Smooth muscle cell (in vitro differentiated cells): ENCODE results near the gene UBAC2. TPM values are rescaled to one million over a fixed set of nuclear protein-coding genes. Genes with fewer than 3 reads are reported as not detected.
"Not testable (repeated sequence)": the region's sequence is repeated elsewhere in the genome, so short reads cannot be mapped to it uniquely, and the experiment has no call there.

Source experiments
- DNase-seq: peaks from one replicate; lab custom pipeline; 2025; ENCODE audit not compliant: unreplicated experiment; lab: John Stamatoyannopoulos, UW
- H2AFZ ChIP-seq: fragments of 200-600 bp; sonication (generic); 2 replicates; pipeline ENCODE4 v1.6.0; 2016; ENCODE audit warnings: antibody characterized with exemption, low read depth, mild to moderate bottlenecking
- H3F3A ChIP-seq: fragments of 200-600 bp; sonication (generic); 2 replicates; pipeline ENCODE4 v1.6.0; 2017; ENCODE audit warnings: antibody characterized with exemption, low read depth
- H3K27ac ChIP-seq: fragments of 200-600 bp; sonication (generic); 2 replicates; pipeline ENCODE4 v1.5.1; 2016; ENCODE audit warnings: low read depth, mild to moderate bottlenecking
- H3K27me3 ChIP-seq: fragments of 200-600 bp; sonication (generic); 2 replicates; pipeline ENCODE4 v1.6.1; 2016; ENCODE audit warnings: low read depth, mild to moderate bottlenecking
- H3K36me3 ChIP-seq: fragments of 200-600 bp; sonication (generic); 2 replicates; pipeline ENCODE4 v1.5.1; 2016; ENCODE audit warnings: low read depth
- H3K4me1 ChIP-seq: fragments of 200-600 bp; sonication (generic); 2 replicates; pipeline ENCODE4 v1.5.1; 2016; ENCODE audit warnings: low read depth
- H3K4me2 ChIP-seq: fragments of 200-600 bp; sonication (generic); 2 replicates; pipeline ENCODE4 v1.6.0; 2016; ENCODE audit warnings: mild to moderate bottlenecking
- H3K4me3 ChIP-seq: fragments of 200-600 bp; sonication (generic); 2 replicates; pipeline ENCODE4 v1.5.1; 2016; ENCODE audit warnings: mild to moderate bottlenecking
- H3K79me2 ChIP-seq: fragments of 200-600 bp; sonication (generic); 2 replicates; pipeline ENCODE4 v1.6.0; 2016; ENCODE audit warnings: low read depth, mild to moderate bottlenecking
- H3K9ac ChIP-seq: fragments of 200-600 bp; sonication (generic); 2 replicates; pipeline ENCODE4 v1.6.0; 2016; ENCODE audit warnings: low read depth
- H3K9me3 ChIP-seq: fragments of 200-600 bp; sonication (generic); replicated peaks from 2 replicates; pipeline ENCODE4 v1.5.1; 2016; ENCODE audit warnings: low read depth
- H4K20me1 ChIP-seq: fragments of 200-600 bp; sonication (generic); 2 replicates; pipeline ENCODE4 v1.6.0; 2016; ENCODE audit warnings: low read depth
- CTCF ChIP-seq: fragments of 200-600 bp; sonication (generic); IDR thresholded peaks from 2 replicates; pipeline ENCODE4 v1.5.1; 2017; ENCODE audit warnings: borderline replicate concordance, mild to moderate bottlenecking, antibody characterized with exemption; ENCODE audit not compliant: insufficient read depth, poor library complexity, severe bottlenecking
- WGBS: methylation state at CpG from one replicate; pipeline ENCODE4 v1.1.7; 2016; ENCODE audit warnings: low lambda C conversion rate; 5-methylcytosine and 5-hydroxymethylcytosine counted together
- polyA plus RNA-seq: library from polyadenylated mRNA; unstranded; fragments of >200 nt; fragmentation: Nextera tagmentation; extraction: Ambion mirVana; gene quantifications from 2 replicates; pipeline ENCODE4 v1.2.1, GENCODE V29; 2016
- total RNA-seq: library from RNA; depleted of rRNA; stranded (reverse); fragments of >200 nt; gene quantifications from 2 replicates; pipeline ENCODE4 v1.2.3, GENCODE V29; 2014

Gene UBAC2
- total and polyA plus RNA-seq, 2 experiments from 2014 or later, result 58.4 to 74.0 TPM

GRCh38 chr13:99227909-99228688, 27.4 kb downstream of the UBAC2 start:
- peaks cover 4% of the 10 kb centered on the region for H3F3A ChIP-seq
- 87% methylated on average over 15 of the region's 15 CpGs for WGBS
- peak overlapping the region; percentile 67 for H3K4me2 ChIP-seq
- peaks cover 11% of the 10 kb centered on the region for H3K4me1 ChIP-seq
- DNase-seq, result no peak
- peaks cover 58% of the 10 kb centered on the region for H3K79me2 ChIP-seq
- peaks cover 91% of the 10 kb centered on the region for H4K20me1 ChIP-seq
- no peaks in the 10 kb centered on the region for H3K9me3 ChIP-seq
- no peak overlapping the region for H2AFZ ChIP-seq
- no peaks in the 10 kb centered on the region for H3K36me3 ChIP-seq
- peak overlapping the region; percentile 33 for H3K27ac ChIP-seq
- no peak overlapping the region for H3K9ac ChIP-seq
- no peak overlapping the region for H3K4me3 ChIP-seq
- H3K27me3 ChIP-seq, result no peaks in the 10 kb centered on the region
- no peak for TF ChIP-seq CTCF

DNA sequence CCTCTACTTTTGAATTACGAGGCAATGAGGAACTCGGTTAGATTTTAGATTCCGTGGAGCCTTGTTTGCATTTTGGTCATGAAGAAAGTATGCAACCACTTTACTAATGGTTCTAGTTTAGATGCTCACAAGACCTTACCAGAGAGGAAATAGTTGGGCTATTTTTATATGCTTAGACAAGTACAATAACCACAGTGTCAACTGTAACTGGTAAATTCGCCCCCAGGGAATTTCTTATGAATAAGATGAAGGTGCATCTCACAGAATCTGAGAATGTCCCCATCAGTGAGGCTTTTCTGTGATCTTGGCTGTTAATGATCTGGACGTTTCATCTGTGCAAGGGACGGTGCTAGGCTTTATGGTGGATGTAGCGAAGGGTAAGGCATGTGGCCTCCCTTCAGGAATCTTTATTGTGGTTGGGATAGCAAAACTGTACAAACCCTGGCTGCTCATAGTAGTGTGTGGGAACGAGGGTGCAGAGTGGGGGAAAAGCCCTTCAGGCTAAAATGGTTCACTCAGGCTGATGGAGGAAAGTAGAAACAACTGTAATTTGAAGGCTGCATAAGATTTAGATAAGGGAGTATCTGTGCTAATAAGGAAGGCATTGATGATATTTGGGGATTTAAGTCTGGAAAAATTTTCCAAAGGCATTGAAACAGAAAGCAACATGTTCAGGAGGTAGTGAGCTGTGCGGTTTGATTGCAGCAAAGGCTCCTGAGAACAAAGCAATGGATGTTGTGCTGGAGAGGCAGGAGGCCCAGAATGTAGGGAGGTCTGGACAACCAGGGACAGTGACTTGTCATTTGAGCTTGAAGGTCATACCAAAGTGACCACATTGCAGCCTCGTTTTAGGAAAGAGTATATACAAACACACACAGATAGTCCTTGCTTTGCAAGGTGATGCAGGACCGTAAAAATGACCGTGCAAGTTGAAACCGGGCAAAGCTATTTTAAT, 28.4 kb downstream of the UBAC2 start:
- peak overlapping the region; percentile 67 for H3K4me2 ChIP-seq
- H2AFZ ChIP-seq, result no peak overlapping the region
- H3K79me2 ChIP-seq, result peaks cover 54% of the 10 kb centered on the region
- no peak for DNase-seq
- peaks cover 90% of the 10 kb centered on the region for H4K20me1 ChIP-seq
- H3K27me3 ChIP-seq, result no peaks in the 10 kb centered on the region
- 36% methylated on average over 13 of the region's 13 CpGs for WGBS
- peak overlapping the region; percentile 33 for H3K27ac ChIP-seq
- no peak overlapping the region for H3K4me3 ChIP-seq
- H3K9me3 ChIP-seq, result no peaks in the 10 kb centered on the region
- H3F3A ChIP-seq, result peaks cover 4% of the 10 kb centered on the region
- H3K36me3 ChIP-seq, result no peaks in the 10 kb centered on the region
- peaks cover 6% of the 10 kb centered on the region for H3K4me1 ChIP-seq
- TF ChIP-seq CTCF, result no peak
- no peak overlapping the region for H3K9ac ChIP-seq

- not testable (repeated sequence) for H3K36me3 ChIP-seq, H3K9me3 ChIP-seq, H3K4me2 ChIP-seq, DNase-seq, H3K4me3 ChIP-seq, H3K4me1 ChIP-seq, H3F3A ChIP-seq, H3K9ac ChIP-seq, H3K27ac ChIP-seq, H2AFZ ChIP-seq, H3K27me3 ChIP-seq
- Histone ChIP-seq H4K20me1 (peaks cover 88% of the 10 kb centered on the region), H3K79me2 (peaks cover 47% of the 10 kb centered on the region)
- WGBS, result 92% methylated on average over 12 of the region's 12 CpGs
Measured at GRCh38 chr13:99230588-99230987, 29.9 kb downstream of the UBAC2 start.

GRCh38 chr13:99230991-99231390, 30.3 kb downstream of the UBAC2 start:
- no peak for TF ChIP-seq CTCF
- WGBS, result 92% methylated on average over 3 of the region's 3 CpGs
- Histone ChIP-seq H3K27ac (no peak overlapping the region), H3K4me2 (no peak overlapping the region), H3K9ac (no peak overlapping the region), H3K4me3 (no peak overlapping the region), H3K9me3 (no peaks in the 10 kb centered on the region), H2AFZ (no peak overlapping the region), H3K4me1 (peaks cover 6% of the 10 kb centered on the region), H3K36me3 (no peaks in the 10 kb centered on the region), H4K20me1 (peaks cover 89% of the 10 kb centered on the region), H3K79me2 (peaks cover 48% of the 10 kb centered on the region), H3K27me3 (no peaks in the 10 kb centered on the region), H3F3A (peaks cover 4% of the 10 kb centered on the region)
- DNase-seq, result no peak
